Astrocyte (in vitro differentiated cells and primary cell): Measurements from ENCODE around the gene SPN.

Experiments
- EZH2 ChIP-seq: IDR thresholded peaks from 2 replicates; pipeline ENCODE4 v1.6.1; 2012; ENCODE audit warnings: mild to moderate bottlenecking, low read length, inconsistent platforms; ENCODE audit not compliant: insufficient read depth
- TF ChIP-seq, protein P1 (sequence below): IDR thresholded peaks from 2 replicates; pipeline ENCODE4 v1.5.1; 2011; ENCODE audit warnings: low read depth, mild to moderate bottlenecking, inconsistent platforms, low read length, moderate library complexity; ENCODE audit not compliant: insufficient read depth

DNA sequence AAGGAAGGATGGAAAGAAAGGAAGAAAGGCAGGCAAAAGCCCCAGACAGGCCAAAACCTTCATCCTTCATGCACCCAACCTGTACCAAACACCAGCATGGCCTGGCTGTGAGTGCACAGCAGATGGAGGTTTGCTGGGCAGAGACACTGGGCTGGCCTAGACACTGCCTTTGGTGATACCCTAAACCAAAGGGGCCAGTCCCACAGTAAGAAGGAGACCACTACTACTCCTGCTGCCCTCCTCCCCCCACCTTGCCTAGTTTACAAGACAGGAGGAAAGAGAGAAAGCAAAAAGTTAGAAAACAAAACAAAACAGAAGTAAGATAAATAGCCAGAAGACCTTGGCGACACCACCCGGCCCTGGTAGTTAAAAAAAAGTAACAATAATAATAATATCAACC, 35.0 kb downstream of the SPN start:
- TF ChIP-seq, protein P1, sequence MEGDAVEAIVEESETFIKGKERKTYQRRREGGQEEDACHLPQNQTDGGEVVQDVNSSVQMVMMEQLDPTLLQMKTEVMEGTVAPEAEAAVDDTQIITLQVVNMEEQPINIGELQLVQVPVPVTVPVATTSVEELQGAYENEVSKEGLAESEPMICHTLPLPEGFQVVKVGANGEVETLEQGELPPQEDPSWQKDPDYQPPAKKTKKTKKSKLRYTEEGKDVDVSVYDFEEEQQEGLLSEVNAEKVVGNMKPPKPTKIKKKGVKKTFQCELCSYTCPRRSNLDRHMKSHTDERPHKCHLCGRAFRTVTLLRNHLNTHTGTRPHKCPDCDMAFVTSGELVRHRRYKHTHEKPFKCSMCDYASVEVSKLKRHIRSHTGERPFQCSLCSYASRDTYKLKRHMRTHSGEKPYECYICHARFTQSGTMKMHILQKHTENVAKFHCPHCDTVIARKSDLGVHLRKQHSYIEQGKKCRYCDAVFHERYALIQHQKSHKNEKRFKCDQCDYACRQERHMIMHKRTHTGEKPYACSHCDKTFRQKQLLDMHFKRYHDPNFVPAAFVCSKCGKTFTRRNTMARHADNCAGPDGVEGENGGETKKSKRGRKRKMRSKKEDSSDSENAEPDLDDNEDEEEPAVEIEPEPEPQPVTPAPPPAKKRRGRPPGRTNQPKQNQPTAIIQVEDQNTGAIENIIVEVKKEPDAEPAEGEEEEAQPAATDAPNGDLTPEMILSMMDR: no peak
- TF ChIP-seq EZH2: no peak
